Measurements from ENCODE around the gene NFX1. TPM values are rescaled to one million over a fixed set of nuclear protein-coding genes. Genes with fewer than 3 reads are reported as not detected.

The NFX1 gene
- total and polyA plus RNA-seq, 3 donors from 2014 or later, result 30.0 to 48.6 (median 46.7) TPM

- peak overlapping the region in 1 of 2 donors; percentile 21 for H3K4me3 ChIP-seq
- H3K36me3 ChIP-seq (ENCODE audit: low read depth, missing control alignments), result no peaks in the 10 kb centered on the region
- H3K9me3 ChIP-seq, result no peaks in the 10 kb centered on the region
- peak; percentile 94 for DNase-seq
- TF ChIP-seq, protein P1, sequence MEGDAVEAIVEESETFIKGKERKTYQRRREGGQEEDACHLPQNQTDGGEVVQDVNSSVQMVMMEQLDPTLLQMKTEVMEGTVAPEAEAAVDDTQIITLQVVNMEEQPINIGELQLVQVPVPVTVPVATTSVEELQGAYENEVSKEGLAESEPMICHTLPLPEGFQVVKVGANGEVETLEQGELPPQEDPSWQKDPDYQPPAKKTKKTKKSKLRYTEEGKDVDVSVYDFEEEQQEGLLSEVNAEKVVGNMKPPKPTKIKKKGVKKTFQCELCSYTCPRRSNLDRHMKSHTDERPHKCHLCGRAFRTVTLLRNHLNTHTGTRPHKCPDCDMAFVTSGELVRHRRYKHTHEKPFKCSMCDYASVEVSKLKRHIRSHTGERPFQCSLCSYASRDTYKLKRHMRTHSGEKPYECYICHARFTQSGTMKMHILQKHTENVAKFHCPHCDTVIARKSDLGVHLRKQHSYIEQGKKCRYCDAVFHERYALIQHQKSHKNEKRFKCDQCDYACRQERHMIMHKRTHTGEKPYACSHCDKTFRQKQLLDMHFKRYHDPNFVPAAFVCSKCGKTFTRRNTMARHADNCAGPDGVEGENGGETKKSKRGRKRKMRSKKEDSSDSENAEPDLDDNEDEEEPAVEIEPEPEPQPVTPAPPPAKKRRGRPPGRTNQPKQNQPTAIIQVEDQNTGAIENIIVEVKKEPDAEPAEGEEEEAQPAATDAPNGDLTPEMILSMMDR (IDR thresholded peaks at IDR 0.05), result peak; percentile 86 to 90 (median 87)
- TF ChIP-seq POLR2A (IDR thresholded peaks at IDR 0.05), result no peak
- 53 to 59% methylated on average over 6 of the region's 6 CpGs for WGBS, 2 donors
- intact Hi-C loops (cut with DNase I; ENCODE audit: low total_unique reads), result loop anchor here (5.0 kb wide), 1 partner anchor 43 kb away; no protein-coding TSS in a partner anchor
- H3K4me1 ChIP-seq, result peaks cover 31% of the 10 kb centered on the region
- H3K27ac ChIP-seq, result peak overlapping the region; percentile 72 to 76
- H3K27me3 ChIP-seq, result no peaks in the 10 kb centered on the region
Measured at GRCh38 chr9:33374634-33375237, 84.4 kb downstream of the NFX1 start.

- no peak for TF ChIP-seq POLR2A (IDR thresholded peaks at IDR 0.05)
- TF ChIP-seq, protein P1 (IDR thresholded peaks at IDR 0.05), result no peak
- Histone ChIP-seq H3K9me3 (no peaks in the 10 kb centered on the region), H3K27ac (peak overlapping the region; percentile 72 to 76), H3K4me3 (peak overlapping the region in 1 of 2 donors; percentile 21), H3K4me1 (peaks cover 33% of the 10 kb centered on the region), H3K27me3 (no peaks in the 10 kb centered on the region), H3K36me3 (ENCODE audit: low read depth, missing control alignments) (no peaks in the 10 kb centered on the region)
- intact Hi-C loops (cut with DNase I; ENCODE audit: low total_unique reads), result loop anchor here (5.0 kb wide), 1 partner anchor 42 kb away; no protein-coding TSS in a partner anchor
- DNase-seq, result peak; percentile 60
- WGBS, 2 donors, result 39 to 49% methylated on average over 14 to 15 of the region's 15 CpGs
Measured at GRCh38 chr9:33375238-33375840, 85.0 kb downstream of the NFX1 start.

DNA sequence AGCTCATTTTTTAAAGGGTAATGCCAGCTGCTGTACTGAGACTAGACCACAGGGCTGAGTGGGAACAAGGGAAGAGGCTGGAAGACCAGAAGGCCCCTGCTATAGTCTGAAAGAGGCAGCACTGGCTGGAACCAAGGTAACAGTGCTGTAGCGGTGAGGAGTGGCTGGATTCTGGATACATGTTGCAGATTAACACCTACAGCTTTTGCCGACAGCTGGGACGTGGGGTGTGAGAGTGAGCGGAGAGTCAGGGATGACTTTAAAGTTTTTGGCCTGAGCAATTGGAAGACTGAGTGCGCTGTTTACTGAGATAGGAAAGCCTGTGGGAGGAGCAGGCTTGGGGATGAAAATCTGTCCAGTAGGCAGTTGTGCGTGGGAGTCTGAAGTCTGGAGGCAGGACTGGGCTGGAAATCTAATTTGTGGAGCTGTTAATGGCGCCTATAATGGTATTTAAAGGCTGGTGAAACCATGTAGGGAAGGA lies 85.6 kb downstream of the NFX1 start:
- peak; percentile 73 for DNase-seq
- H3K9me3 ChIP-seq, result no peaks in the 10 kb centered on the region
- no peaks in the 10 kb centered on the region for H3K27me3 ChIP-seq
- 24 to 30% methylated on average over 7 of the region's 7 CpGs for WGBS, 2 donors
- H3K4me1 ChIP-seq, result peaks cover 33% of the 10 kb centered on the region
- TF ChIP-seq, protein P1 (IDR thresholded peaks at IDR 0.05), result no peak
- TF ChIP-seq POLR2A (IDR thresholded peaks at IDR 0.05), result no peak
- peak overlapping the region in 1 of 2 donors; percentile 21 for H3K4me3 ChIP-seq
- intact Hi-C loops (cut with DNase I; ENCODE audit: low total_unique reads), result loop anchor here (5.0 kb wide), 1 partner anchor 41 kb away; no protein-coding TSS in a partner anchor
- peak overlapping the region; percentile 72 to 76 for H3K27ac ChIP-seq
- H3K36me3 ChIP-seq (ENCODE audit: low read depth, missing control alignments), result no peaks in the 10 kb centered on the region

GRCh38 chr9:33377089-33377715 lies 86.9 kb downstream of the NFX1 start:
- peak overlapping the region in 1 of 2 donors; percentile 76 for H3K27ac ChIP-seq
- no peak for TF ChIP-seq POLR2A (IDR thresholded peaks at IDR 0.05)
- TF ChIP-seq, protein P1 (IDR thresholded peaks at IDR 0.05), result no peak
- H3K9me3 ChIP-seq, result no peaks in the 10 kb centered on the region
- peaks cover 33% of the 10 kb centered on the region for H3K4me1 ChIP-seq
- H3K36me3 ChIP-seq (ENCODE audit: low read depth, missing control alignments), result no peaks in the 10 kb centered on the region
- 91 to 93% methylated on average over 12 of the region's 12 CpGs for WGBS, 2 donors
- DNase-seq, result no peak
- no peak overlapping the region for H3K4me3 ChIP-seq
- intact Hi-C loops (cut with DNase I; ENCODE audit: low total_unique reads), result loop anchor here (5.0 kb wide), 1 partner anchor 40 kb away; no protein-coding TSS in a partner anchor
- H3K27me3 ChIP-seq, result no peaks in the 10 kb centered on the region

Data from testis (tissue), 3 donors.